HepG2 (cell line): Measurements from ENCODE around the gene LINC00237.

Source experiments
- GTF2F1 ChIP-seq: fragments of 150-350 bp; IDR thresholded peaks from 2 replicates; pipeline ENCODE4 v1.6.1; 2014; ENCODE audit warnings: low read length
- NFKBIZ ChIP-seq: IDR thresholded peaks from 2 replicates; pipeline ENCODE4 v1.6.1; 2018; ENCODE audit warnings: missing genetic modification reagents, missing compliant biosample characterization
- NFYB ChIP-seq: sonication (generic); formaldehyde crosslinking; IDR thresholded peaks from 2 replicates; pipeline ENCODE4 v1.4.0; 2020; ENCODE audit warnings: missing genetic modification reagents
- PRPF4 ChIP-seq: fragments of 200-400 bp; formaldehyde crosslinking; IDR thresholded peaks from 2 replicates; pipeline ENCODE4 v1.6.1; 2016; ENCODE audit warnings: low read length, low read depth; ENCODE audit not compliant: poor library complexity, severe bottlenecking
- RAD21 ChIP-seq: fragments of 450-650 bp; formaldehyde crosslinking; IDR thresholded peaks from 2 replicates; pipeline ENCODE4 v1.5.0; 2020; ENCODE audit warnings: mild to moderate bottlenecking
- RFX5 ChIP-seq: IDR thresholded peaks from 2 replicates; pipeline ENCODE4 v1.6.1; 2011; ENCODE audit warnings: low read depth, low read length, improper control_type of control experiment
- ZNF558 ChIP-seq: sonication (generic); formaldehyde crosslinking; IDR thresholded peaks from 2 replicates; pipeline ENCODE4 v1.9.0; 2022; ENCODE audit warnings: mild to moderate bottlenecking, missing genetic modification reagents, borderline replicate concordance
- TF ChIP-seq, protein P1 (sequence below): sonication (generic); formaldehyde crosslinking; IDR thresholded peaks from 2 replicates; pipeline ENCODE4 v1.8.0; 2022; ENCODE audit warnings: missing genetic modification reagents, mild to moderate bottlenecking, inconsistent platforms, borderline replicate concordance
- TF ChIP-seq, protein P2 (sequence below), 2 experiments: IDR thresholded peaks; 2 replicates each; pipeline ENCODE4 v1.6.1; 2011 to 2012; ENCODE audit warnings: low read length in 2 of 2, borderline replicate concordance in 1 of 2, low read depth in 1 of 2, mild to moderate bottlenecking in 1 of 2, moderate library complexity in 1 of 2
- TF ChIP-seq, protein P3 (sequence below): sonication (generic); formaldehyde crosslinking; conservative IDR thresholded peaks from 2 replicates; pipeline ENCODE4 v1.5.0; 2020; ENCODE audit warnings: missing genetic modification reagents

DNA sequence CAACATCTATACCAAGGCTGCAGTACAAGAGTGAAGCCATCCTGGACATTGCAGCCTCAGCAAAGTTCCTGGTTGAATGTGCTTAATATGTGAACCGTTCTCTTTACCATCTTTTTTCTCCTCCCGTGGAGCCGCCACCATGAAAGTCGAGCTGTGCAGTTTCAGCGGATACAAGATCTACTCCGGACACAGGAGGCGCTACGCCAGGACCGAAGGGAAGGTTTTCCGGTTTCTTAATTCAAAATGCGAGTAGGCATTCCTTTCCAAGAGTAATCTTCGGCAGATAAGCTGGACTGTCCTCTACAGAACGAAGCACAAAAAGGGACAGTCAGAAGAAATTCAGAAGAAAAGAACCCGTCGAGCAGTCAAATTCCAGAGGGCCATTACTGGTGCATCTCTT, 8.4 kb upstream of the LINC00237 start:
- TF ChIP-seq, protein P1, sequence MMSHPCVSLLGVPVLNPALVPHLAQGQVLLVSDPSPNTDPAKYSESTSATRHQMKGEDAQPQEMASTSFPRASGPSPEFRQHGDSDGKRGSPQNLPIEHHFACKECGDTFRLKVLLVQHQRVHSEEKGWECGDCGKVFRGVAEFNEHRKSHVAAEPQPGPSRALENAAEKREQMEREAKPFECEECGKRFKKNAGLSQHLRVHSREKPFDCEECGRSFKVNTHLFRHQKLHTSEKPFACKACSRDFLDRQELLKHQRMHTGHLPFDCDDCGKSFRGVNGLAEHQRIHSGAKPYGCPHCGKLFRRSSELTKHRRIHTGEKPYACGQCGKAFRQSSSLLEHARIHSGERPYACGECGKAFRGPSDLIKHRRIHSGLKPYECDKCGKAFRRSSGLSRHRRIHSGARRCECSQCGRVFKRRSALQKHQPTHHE (CRISPR knock-in tag) = no peak
- TF ChIP-seq ZNF558 (CRISPR knock-in tag) (no peak), NFKBIZ (no peak), NFYB (CRISPR knock-in tag) (no peak), RAD21 (no peak), GTF2F1 (no peak), PRPF4 (no peak), RFX5 (no peak)
- TF ChIP-seq, protein P2, sequence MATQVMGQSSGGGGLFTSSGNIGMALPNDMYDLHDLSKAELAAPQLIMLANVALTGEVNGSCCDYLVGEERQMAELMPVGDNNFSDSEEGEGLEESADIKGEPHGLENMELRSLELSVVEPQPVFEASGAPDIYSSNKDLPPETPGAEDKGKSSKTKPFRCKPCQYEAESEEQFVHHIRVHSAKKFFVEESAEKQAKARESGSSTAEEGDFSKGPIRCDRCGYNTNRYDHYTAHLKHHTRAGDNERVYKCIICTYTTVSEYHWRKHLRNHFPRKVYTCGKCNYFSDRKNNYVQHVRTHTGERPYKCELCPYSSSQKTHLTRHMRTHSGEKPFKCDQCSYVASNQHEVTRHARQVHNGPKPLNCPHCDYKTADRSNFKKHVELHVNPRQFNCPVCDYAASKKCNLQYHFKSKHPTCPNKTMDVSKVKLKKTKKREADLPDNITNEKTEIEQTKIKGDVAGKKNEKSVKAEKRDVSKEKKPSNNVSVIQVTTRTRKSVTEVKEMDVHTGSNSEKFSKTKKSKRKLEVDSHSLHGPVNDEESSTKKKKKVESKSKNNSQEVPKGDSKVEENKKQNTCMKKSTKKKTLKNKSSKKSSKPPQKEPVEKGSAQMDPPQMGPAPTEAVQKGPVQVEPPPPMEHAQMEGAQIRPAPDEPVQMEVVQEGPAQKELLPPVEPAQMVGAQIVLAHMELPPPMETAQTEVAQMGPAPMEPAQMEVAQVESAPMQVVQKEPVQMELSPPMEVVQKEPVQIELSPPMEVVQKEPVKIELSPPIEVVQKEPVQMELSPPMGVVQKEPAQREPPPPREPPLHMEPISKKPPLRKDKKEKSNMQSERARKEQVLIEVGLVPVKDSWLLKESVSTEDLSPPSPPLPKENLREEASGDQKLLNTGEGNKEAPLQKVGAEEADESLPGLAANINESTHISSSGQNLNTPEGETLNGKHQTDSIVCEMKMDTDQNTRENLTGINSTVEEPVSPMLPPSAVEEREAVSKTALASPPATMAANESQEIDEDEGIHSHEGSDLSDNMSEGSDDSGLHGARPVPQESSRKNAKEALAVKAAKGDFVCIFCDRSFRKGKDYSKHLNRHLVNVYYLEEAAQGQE (IDR thresholded peaks at IDR 0.05; ENCODE audit: borderline replicate concordance in 1 of 2, low read depth in 1 of 2, low read length in 2 of 2) = no peak
- TF ChIP-seq, protein P3, sequence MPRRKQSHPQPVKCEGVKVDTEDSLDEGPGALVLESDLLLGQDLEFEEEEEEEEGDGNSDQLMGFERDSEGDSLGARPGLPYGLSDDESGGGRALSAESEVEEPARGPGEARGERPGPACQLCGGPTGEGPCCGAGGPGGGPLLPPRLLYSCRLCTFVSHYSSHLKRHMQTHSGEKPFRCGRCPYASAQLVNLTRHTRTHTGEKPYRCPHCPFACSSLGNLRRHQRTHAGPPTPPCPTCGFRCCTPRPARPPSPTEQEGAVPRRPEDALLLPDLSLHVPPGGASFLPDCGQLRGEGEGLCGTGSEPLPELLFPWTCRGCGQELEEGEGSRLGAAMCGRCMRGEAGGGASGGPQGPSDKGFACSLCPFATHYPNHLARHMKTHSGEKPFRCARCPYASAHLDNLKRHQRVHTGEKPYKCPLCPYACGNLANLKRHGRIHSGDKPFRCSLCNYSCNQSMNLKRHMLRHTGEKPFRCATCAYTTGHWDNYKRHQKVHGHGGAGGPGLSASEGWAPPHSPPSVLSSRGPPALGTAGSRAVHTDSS (CRISPR knock-in tag) = no peak
